ENCODE measurements around the gene RERE.

- no peak for TF ChIP-seq CTCF (IDR thresholded peaks at IDR 0.05; ENCODE audit: borderline replicate concordance, extremely low read depth, low read length, poor library complexity, severe bottlenecking)
- TF ChIP-seq EZH2 (IDR thresholded peaks at IDR 0.05; ENCODE audit: borderline replicate concordance, low read depth, low read length, severe bottlenecking): no peak
Observed at GRCh38 chr1:8328271-8328670, 489.2 kb downstream of the RERE start.
